Measurements from ENCODE around the gene PARP12.

PARP12 gene

DNA sequence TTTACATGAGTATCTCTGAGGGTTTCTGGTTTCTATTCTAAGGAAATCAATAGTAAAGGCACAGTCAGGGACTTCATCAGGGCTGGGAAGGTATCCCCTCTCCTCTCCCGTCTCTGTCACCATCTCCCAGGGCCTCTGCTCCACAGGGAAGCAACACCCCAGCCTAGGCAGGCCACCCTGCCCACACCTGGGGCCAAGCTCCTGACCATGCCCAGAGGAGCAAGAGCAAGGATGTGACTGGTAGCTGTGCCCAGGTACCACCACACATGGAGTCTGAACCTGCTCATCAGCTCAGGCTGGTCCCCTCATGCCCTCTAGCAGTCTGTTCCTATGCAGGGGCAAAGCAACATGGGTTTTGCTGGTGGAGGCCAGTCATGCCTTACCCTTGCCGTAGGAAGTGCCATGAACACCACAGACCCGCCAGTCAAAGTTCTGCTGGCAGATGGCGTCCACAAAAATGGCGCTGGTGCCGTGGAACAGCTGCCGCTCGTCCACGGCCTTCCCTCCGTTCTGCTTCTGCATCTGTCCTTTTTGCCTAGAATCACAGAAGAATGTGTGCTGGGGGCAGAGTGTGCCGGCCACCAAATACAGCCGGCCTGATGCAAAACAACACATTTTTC is 36.8 kb downstream of the PARP12 start:
- H3K4me1 ChIP-seq (ENCODE audit: control insufficient read depth in 1 of 2, insufficient read depth in 1 of 2, low read depth in 1 of 2, low read length in 1 of 2): no peaks in the 10 kb centered on the region
- TF ChIP-seq, protein P1, sequence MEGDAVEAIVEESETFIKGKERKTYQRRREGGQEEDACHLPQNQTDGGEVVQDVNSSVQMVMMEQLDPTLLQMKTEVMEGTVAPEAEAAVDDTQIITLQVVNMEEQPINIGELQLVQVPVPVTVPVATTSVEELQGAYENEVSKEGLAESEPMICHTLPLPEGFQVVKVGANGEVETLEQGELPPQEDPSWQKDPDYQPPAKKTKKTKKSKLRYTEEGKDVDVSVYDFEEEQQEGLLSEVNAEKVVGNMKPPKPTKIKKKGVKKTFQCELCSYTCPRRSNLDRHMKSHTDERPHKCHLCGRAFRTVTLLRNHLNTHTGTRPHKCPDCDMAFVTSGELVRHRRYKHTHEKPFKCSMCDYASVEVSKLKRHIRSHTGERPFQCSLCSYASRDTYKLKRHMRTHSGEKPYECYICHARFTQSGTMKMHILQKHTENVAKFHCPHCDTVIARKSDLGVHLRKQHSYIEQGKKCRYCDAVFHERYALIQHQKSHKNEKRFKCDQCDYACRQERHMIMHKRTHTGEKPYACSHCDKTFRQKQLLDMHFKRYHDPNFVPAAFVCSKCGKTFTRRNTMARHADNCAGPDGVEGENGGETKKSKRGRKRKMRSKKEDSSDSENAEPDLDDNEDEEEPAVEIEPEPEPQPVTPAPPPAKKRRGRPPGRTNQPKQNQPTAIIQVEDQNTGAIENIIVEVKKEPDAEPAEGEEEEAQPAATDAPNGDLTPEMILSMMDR (IDR thresholded peaks at IDR 0.05): no peak
- H3K27ac ChIP-seq: no peak overlapping the region
- no peaks in the 10 kb centered on the region for H3K27me3 ChIP-seq
- no peak overlapping the region for H3K4me3 ChIP-seq (ENCODE audit: low read depth in 1 of 2, low read length in 1 of 2)
- peaks cover 81% of the 10 kb centered on the region for H3K36me3 ChIP-seq
- no peaks in the 10 kb centered on the region for H3K9me3 ChIP-seq

DNA sequence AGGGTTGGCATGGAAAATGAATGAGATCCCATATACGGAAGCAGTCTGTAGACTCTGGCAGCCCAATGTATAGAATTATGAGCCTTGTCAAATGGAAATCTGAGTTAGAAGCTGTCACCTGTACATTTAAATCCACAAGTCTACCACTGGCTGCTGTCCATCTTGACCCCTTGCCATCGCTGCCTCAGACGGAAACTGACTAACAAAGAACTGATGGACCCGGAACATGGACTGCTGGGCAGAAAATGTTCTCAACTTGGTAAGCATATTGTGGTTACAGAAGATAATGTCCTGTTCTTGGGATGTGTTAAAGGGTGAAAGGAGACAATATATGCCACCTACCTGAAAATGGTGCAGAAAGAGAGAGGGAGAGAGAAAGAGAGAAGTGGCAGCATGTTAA is 37.5 kb downstream of the PARP12 start:
- Histone ChIP-seq H3K27ac (no peak overlapping the region), H3K9me3 (no peaks in the 10 kb centered on the region), H3K4me3 (ENCODE audit: low read depth in 1 of 2, low read length in 1 of 2) (no peak overlapping the region), H3K36me3 (peaks cover 81% of the 10 kb centered on the region), H3K27me3 (no peaks in the 10 kb centered on the region), H3K4me1 (ENCODE audit: control insufficient read depth in 1 of 2, insufficient read depth in 1 of 2, low read depth in 1 of 2, low read length in 1 of 2) (no peaks in the 10 kb centered on the region)
- TF ChIP-seq, protein P1 (IDR thresholded peaks at IDR 0.05): no peak

GRCh38 chr7:140024585-140024984 is 38.2 kb downstream of the PARP12 start:
- no peak overlapping the region for H3K4me3 ChIP-seq (ENCODE audit: low read depth in 1 of 2, low read length in 1 of 2)
- H3K9me3 ChIP-seq: no peaks in the 10 kb centered on the region
- TF ChIP-seq, protein P1 (IDR thresholded peaks at IDR 0.05): no peak
- H3K27ac ChIP-seq: no peak overlapping the region
- H3K27me3 ChIP-seq: no peaks in the 10 kb centered on the region
- no peaks in the 10 kb centered on the region for H3K4me1 ChIP-seq (ENCODE audit: control insufficient read depth in 1 of 2, insufficient read depth in 1 of 2, low read depth in 1 of 2, low read length in 1 of 2)
- H3K36me3 ChIP-seq: peaks cover 86% of the 10 kb centered on the region

DNA sequence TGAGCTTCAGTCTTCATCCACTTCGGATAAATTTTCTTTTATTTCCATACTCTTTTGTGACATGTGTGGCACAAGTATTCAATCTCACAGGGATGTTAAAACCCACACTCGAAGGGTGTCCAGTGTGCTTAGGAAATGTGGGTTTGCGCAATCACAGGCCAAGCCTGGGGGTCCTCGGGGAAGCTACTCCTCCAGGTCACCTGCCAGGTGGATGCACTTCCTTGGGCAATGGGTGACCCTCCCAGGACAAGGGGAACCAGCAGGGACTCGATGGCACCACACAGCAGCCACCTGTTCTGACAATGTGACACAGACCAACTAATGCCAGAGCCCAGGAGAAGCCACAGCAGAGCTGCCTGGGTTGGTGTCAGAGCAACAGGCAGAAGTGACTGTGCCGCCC is 39.0 kb downstream of the PARP12 start:
- no peak overlapping the region for H3K27ac ChIP-seq
- H3K4me1 ChIP-seq (ENCODE audit: control insufficient read depth in 1 of 2, insufficient read depth in 1 of 2, low read depth in 1 of 2, low read length in 1 of 2): no peaks in the 10 kb centered on the region
- H3K27me3 ChIP-seq: no peaks in the 10 kb centered on the region
- no peaks in the 10 kb centered on the region for H3K9me3 ChIP-seq
- peaks cover 95% of the 10 kb centered on the region for H3K36me3 ChIP-seq
- TF ChIP-seq, protein P1 (IDR thresholded peaks at IDR 0.05): no peak
- no peak overlapping the region for H3K4me3 ChIP-seq (ENCODE audit: low read depth in 1 of 2, low read length in 1 of 2)

- Histone ChIP-seq H3K27me3 (no peaks in the 10 kb centered on the region), H3K4me1 (ENCODE audit: control insufficient read depth in 1 of 2, insufficient read depth in 1 of 2, low read depth in 1 of 2, low read length in 1 of 2) (no peaks in the 10 kb centered on the region), H3K36me3 (peaks cover 97% of the 10 kb centered on the region), H3K27ac (no peak overlapping the region), H3K4me3 (ENCODE audit: low read depth in 1 of 2, low read length in 1 of 2) (no peak overlapping the region), H3K9me3 (no peaks in the 10 kb centered on the region)
- TF ChIP-seq, protein P1 (IDR thresholded peaks at IDR 0.05): no peak
Observed at GRCh38 chr7:140022582-140023211, 40.1 kb downstream of the PARP12 start.
